ENCODE measurements around the gene RPL12.
A peak's percentile ranks its signal among the peaks of the same experiment; 100 is the strongest.

Gene RPL12

GRCh38 chr9:127450830-127451607 lies at the start of gene RPL12, which contains the start of gene LRSAM1:
Gene RPL12, minus strand, starts transcription at chr9:127451406. Its CDS starts 89 bp downstream, at chr9:127451317.
Gene LRSAM1, plus strand, starts transcription at chr9:127451510. Its CDS starts 3,018 bp downstream, at chr9:127454528.
- no peaks in the 10 kb centered on the region for H3K27me3 Mint-ChIP-seq (ENCODE audit: low read depth)
- peak within 1 kb of the TSS; percentile 94 to 98 (median 98) for H3K4me3 Mint-ChIP-seq
- no peak for TF ChIP-seq CTCF (IDR thresholded peaks at IDR 0.05; ENCODE audit: unreplicated experiment in 3 of 3)
- peaks cover 33% of the 10 kb centered on the region for H3K4me1 Mint-ChIP-seq
- peak within 1 kb of the TSS; percentile 93 to 98 (median 93) for H3K27ac Mint-ChIP-seq
- H3K36me3 Mint-ChIP-seq (ENCODE audit: low read depth) = peaks cover 54% of the 10 kb centered on the region
- H3K9me3 Mint-ChIP-seq = no peaks in the 10 kb centered on the region

GRCh38 chr9:127500862-127501261 lies 49.7 kb upstream of the RPL12 start:
- no peak for TF ChIP-seq CTCF (IDR thresholded peaks at IDR 0.05; ENCODE audit: unreplicated experiment in 3 of 3)
- H3K4me1 Mint-ChIP-seq = no peaks in the 10 kb centered on the region
- H3K4me3 Mint-ChIP-seq = no peak overlapping the region
- H3K27me3 Mint-ChIP-seq (ENCODE audit: low read depth) = no peaks in the 10 kb centered on the region
- H3K27ac Mint-ChIP-seq = no peak overlapping the region
- no peaks in the 10 kb centered on the region for H3K9me3 Mint-ChIP-seq
- H3K36me3 Mint-ChIP-seq (ENCODE audit: low read depth) = peaks cover 4% of the 10 kb centered on the region

GRCh38 chr9:127500399-127500798 lies 49.2 kb upstream of the RPL12 start:
- no peak for TF ChIP-seq CTCF (IDR thresholded peaks at IDR 0.05; ENCODE audit: unreplicated experiment in 3 of 3)
- Mint-ChIP-seq H3K9me3 (no peaks in the 10 kb centered on the region), H3K4me1 (no peaks in the 10 kb centered on the region), H3K4me3 (no peak overlapping the region), H3K36me3 (ENCODE audit: low read depth) (peaks cover 4% of the 10 kb centered on the region), H3K27ac (no peak overlapping the region), H3K27me3 (ENCODE audit: low read depth) (no peaks in the 10 kb centered on the region)

GRCh38 chr9:127498298-127498697 lies 47.1 kb upstream of the RPL12 start:
- H3K4me3 Mint-ChIP-seq = no peak overlapping the region
- no peaks in the 10 kb centered on the region for H3K4me1 Mint-ChIP-seq
- no peak for TF ChIP-seq CTCF (IDR thresholded peaks at IDR 0.05; ENCODE audit: unreplicated experiment in 3 of 3)
- H3K27ac Mint-ChIP-seq = no peak overlapping the region
- no peaks in the 10 kb centered on the region for H3K9me3 Mint-ChIP-seq
- H3K36me3 Mint-ChIP-seq (ENCODE audit: low read depth) = no peaks in the 10 kb centered on the region
- no peaks in the 10 kb centered on the region for H3K27me3 Mint-ChIP-seq (ENCODE audit: low read depth)

- no peaks in the 10 kb centered on the region for H3K4me1 Mint-ChIP-seq
- TF ChIP-seq CTCF (IDR thresholded peaks at IDR 0.05; ENCODE audit: unreplicated experiment in 3 of 3) = no peak
- H3K27me3 Mint-ChIP-seq (ENCODE audit: low read depth) = no peaks in the 10 kb centered on the region
- no peaks in the 10 kb centered on the region for H3K36me3 Mint-ChIP-seq (ENCODE audit: low read depth)
- H3K4me3 Mint-ChIP-seq = no peak overlapping the region
- H3K9me3 Mint-ChIP-seq = no peaks in the 10 kb centered on the region
- no peak overlapping the region for H3K27ac Mint-ChIP-seq
Measured at GRCh38 chr9:127497656-127498290, 46.6 kb upstream of the RPL12 start.
